ENCODE data around the gene CCBE1.

- TF ChIP-seq CTCF (IDR thresholded peaks at IDR 0.05) (no peak), SIN3A (IDR thresholded peaks at IDR 0.05; ENCODE audit: borderline replicate concordance, low read depth, low read length) (no peak), YY1 (IDR thresholded peaks at IDR 0.05; ENCODE audit: low read depth) (no peak), TAF1 (IDR thresholded peaks at IDR 0.05; ENCODE audit: borderline replicate concordance, low read depth, low read length) (no peak), REST (IDR thresholded peaks at IDR 0.05; ENCODE audit: low read depth, low read length) (no peak), RAD21 (IDR thresholded peaks at IDR 0.05; ENCODE audit: low read length) (no peak), EZH2phosphoT487 (IDR thresholded peaks at IDR 0.05; ENCODE audit: borderline replicate concordance, low read depth) (no peak), RCOR1 (IDR thresholded peaks at IDR 0.05; ENCODE audit: low read length) (no peak), POLR2AphosphoS5 (IDR thresholded peaks at IDR 0.05; ENCODE audit: low read depth, low read length) (no peak), MAX (IDR thresholded peaks at IDR 0.05; ENCODE audit: low read depth) (no peak), RFX5 (IDR thresholded peaks at IDR 0.05; ENCODE audit: low read length) (no peak), GATA2 (CRISPR knock-in tag; IDR thresholded peaks at IDR 0.05) (no peak), EP300 (IDR thresholded peaks at IDR 0.05; ENCODE audit: borderline replicate concordance in 1 of 2, low read depth in 1 of 2, low read length in 1 of 2) (no peak)
Measured at GRCh38 chr18:59466980-59467379, 230.2 kb downstream of the CCBE1 start.
